Dedifferentiated amniotic fluid mesenchymal stem cell (primary cell): ENCODE measurements around the gene KRT80.
"Not testable (repeated sequence)": the region's sequence is repeated elsewhere in the genome, so short reads cannot be mapped to it uniquely, and the experiment has no call there.

Source experiments
- DNase-seq: peaks from one replicate; pipeline ENCODE4 v3.0.0-alpha.2; 2016; ENCODE audit errors: extremely low spot score

KRT80 gene

GRCh38 chr12:52191841-52192791 lies at the start of gene KRT80:
Gene KRT80 (minus strand): TSS chr12:52192014. CDS start chr12:52191902, 112 bp downstream.
- peak; percentile 99 for DNase-seq

- DNase-seq = no peak
Observed at GRCh38 chr12:52241205-52241842, 49.5 kb upstream of the KRT80 start.

DNA sequence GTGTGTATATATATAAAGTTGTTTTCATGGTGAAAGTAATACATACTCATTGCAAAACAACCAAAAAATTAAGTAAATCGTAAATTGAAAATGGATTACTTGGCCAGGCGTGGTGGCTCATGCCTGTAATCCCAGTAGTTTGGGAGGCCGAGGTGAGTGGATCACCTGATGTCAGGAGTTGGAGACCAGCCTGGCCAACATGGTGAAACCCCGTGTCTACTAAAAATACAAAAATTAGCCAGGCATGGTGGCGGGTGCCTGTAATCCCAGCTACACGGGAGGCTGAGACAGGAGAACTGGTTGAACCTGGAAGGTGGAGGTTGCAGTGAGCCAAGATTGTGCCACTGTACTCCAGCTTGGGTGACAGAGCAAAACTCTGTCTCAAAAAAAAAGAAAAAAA lies 48.4 kb upstream of the KRT80 start:
- not testable (repeated sequence) for DNase-seq

GRCh38 chr12:52239767-52240166 lies 48.0 kb upstream of the KRT80 start:
- DNase-seq = no peak

- DNase-seq = no peak
Observed at GRCh38 chr12:52238916-52239646, 47.3 kb upstream of the KRT80 start.

GRCh38 chr12:52238207-52238840 lies 46.5 kb upstream of the KRT80 start:
- no peak for DNase-seq

DNA sequence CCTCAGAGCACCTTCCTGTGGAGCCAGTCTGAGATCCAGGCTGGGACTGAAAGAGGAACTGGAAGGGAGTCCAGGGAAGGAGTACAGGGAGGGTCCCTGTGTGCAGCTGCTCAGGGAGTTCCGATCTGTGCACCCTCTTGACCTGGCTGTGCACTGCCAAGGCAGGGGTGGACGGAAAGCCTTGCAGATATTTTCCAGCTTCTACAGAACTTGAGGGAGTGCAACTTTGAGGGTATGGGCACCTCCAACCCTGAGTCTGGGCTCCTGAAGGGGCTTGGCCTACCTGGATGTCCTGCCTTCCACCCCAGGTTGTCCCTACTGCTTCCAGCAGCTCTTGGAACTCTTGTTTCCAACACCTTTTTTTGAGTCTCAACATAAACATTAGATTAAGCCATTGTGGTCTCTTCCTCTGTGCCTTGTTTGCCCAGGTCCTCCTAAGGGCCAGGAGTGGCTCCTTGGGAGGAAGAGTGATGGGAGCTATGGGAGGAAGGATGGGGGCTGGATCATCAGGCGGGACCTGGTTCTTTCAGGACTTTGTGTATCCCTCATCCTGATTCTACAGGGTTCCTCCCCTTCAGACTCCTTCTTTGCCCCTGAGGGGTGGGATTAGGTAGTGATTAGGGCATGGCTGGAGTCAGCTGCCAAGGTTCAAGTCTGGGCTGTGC lies 44.7 kb upstream of the KRT80 start:
- DNase-seq = no peak

GRCh38 chr12:52235822-52236361 lies 44.1 kb upstream of the KRT80 start:
- DNase-seq = no peak

GRCh38 chr12:52235001-52235764 lies 43.4 kb upstream of the KRT80 start:
- no peak for DNase-seq

- DNase-seq = no peak
Observed at GRCh38 chr12:52234223-52234810, 42.5 kb upstream of the KRT80 start.

GRCh38 chr12:52233462-52234207 lies 41.8 kb upstream of the KRT80 start:
- DNase-seq = no peak

DNA sequence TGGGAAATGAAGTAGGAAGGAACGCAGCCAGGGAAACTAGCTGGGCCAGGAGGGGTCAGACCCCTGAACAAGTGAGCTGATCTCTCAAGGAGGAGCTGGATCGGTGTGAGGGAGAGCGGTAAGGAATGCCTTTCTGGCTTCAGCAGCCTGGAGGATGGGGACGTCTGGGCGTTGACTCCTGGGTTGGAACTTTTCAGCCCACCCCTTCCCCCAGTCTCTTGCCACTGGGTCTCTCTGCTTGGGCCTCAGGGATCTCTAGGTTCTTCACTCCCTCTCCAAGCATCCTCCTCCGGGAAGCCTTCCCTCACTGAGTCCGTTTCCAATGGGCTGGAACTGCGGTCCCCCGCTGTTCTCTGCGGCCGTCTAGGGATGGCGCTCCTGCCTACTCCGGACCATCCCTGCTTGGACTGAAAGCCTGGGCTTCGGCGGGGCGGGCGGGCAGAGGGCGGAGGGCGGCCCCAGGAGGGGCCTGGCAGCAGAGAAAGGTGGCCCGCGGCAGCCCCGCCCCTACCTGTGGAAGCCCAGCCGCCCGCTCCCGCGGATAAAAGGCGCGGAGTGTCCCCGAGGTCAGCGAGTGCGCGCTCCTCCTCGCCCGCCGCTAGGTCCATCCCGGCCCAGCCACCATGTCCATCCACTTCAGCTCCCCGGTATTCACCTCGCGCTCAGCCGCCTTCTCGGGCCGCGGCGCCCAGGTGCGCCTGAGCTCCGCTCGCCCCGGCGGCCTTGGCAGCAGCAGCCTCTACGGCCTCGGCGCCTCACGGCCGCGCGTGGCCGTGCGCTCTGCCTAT lies 41.1 kb upstream of the KRT80 start, which contains the start of gene KRT7:
Gene KRT7 (plus strand): TSS at position 570 of the 788 bp plus-strand sequence. CDS start 54 bp downstream, at position 624.
- DNase-seq = no peak

DNA sequence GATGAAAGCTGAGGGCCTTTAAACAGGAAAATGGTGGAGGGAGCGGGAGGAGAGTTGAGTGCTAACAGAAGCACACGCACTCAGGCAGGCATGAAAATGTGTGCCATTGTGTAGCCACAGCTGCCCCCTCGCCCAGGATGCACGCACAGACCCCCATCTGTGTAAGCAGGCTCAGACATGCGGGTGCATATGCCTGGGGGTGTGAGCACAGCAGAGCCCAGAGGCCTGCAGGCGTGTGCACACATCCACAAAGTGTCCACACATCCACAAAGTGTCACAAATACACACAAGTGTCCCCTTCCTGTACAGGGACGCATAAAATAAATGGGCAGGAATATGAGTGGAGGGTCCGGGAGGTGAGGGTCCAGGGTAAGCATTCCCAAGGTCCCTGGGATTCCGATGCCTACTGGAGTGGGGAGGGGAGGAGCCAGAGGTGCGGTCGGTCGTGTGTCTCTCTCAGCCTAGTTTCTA lies 40.4 kb upstream of the KRT80 start:
- DNase-seq = no peak

GRCh38 chr12:52231305-52232202 lies 39.7 kb upstream of the KRT80 start:
- no peak for DNase-seq

DNA sequence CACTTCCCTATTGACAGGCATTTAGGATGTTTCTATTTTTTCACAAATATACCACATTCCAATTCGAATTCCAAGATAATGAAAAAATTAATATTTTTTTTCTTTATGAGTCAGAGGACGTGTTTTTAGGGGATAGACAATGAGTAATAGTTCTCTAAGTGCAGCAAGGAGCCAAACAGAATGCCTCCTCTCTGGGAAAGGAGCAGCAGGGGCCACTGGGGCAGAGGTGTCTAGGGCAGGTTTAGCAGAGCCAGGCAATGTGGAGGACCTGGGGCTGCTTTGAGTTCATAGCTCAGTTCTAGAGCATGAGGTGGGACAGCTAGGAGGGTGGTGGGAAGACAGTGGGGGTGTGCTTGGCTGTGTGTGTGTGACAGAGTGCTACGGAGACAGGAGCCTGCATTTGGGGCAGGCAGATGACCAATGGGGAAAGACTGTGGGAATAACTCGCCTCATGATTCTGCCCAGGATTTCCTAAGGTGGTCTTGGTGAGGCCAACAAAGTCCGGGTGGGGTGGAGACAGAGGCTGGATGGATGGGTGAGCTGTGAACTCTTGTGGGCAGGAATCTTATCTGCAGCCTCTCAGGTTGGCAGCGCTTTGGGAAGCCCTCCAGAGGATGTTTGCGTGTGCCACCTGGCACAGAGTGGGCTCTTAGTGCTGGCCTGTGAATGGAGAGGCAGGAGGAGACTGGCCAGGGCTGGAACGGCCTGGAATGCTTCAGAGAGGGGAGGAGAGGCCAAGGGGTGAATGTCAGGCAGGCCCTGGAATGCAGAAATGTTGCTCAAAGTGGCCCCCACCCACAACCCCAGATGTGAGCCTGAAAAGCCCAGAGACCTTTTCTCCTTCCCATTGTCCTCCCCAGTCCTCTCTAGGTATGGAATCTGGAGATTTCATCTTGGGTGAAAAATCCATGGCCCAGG lies 38.8 kb upstream of the KRT80 start:
- DNase-seq = peak; percentile 69

GRCh38 chr12:52229836-52230343 lies 38.1 kb upstream of the KRT80 start:
- no peak for DNase-seq
